Epithelial cell of proximal tubule (primary cell): ENCODE results near the gene PGBD5. TPM values are rescaled to one million over a fixed set of nuclear protein-coding genes. Genes with fewer than 3 reads are reported as not detected.

Source experiments
- DNase-seq: peaks from one replicate; pipeline ENCODE4 v3.0.0-alpha.2; 2011; ENCODE audit warnings: low read depth
- H3K4me3 ChIP-seq: 2 replicates; pipeline ENCODE4 v1.5.1; 2011; ENCODE audit warnings: low read depth, mild to moderate bottlenecking, low read length
- total RNA-seq: library from RNA; depleted of rRNA; stranded (reverse); fragments of >200 nt; gene quantifications from 2 replicates; pipeline ENCODE4 v1.2.3, GENCODE V29; 2015
- TF ChIP-seq, protein P1 (sequence below): conservative IDR thresholded peaks from 2 replicates; pipeline ENCODE4 v1.5.1; 2012; ENCODE audit warnings: low read depth, mild to moderate bottlenecking, low read length

Gene PGBD5
- total RNA-seq, 1 donor from 2014 or later: 18.0 TPM

DNA sequence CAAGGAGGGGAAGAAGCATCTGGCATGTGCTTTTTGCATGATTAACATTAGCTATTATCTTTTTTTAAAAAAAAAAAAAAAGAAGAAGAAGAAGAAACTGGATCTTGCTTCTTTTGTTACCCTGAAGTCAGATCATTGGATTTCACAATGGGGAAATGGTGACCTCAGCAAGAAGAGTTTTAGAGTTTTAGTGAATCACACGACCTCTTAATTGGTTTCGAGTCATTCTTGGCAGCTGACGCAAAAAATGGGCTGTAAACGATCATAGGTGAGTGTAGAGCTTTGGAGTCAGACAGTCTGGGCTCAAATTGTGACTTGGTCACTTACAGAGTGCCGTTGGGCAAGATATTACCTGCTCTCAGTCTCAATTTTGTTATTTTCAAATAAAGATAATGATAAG, 33.3 kb upstream of the PGBD5 start:
- no peak overlapping the region for H3K4me3 ChIP-seq
- DNase-seq: peak; percentile 87
- TF ChIP-seq, protein P1, sequence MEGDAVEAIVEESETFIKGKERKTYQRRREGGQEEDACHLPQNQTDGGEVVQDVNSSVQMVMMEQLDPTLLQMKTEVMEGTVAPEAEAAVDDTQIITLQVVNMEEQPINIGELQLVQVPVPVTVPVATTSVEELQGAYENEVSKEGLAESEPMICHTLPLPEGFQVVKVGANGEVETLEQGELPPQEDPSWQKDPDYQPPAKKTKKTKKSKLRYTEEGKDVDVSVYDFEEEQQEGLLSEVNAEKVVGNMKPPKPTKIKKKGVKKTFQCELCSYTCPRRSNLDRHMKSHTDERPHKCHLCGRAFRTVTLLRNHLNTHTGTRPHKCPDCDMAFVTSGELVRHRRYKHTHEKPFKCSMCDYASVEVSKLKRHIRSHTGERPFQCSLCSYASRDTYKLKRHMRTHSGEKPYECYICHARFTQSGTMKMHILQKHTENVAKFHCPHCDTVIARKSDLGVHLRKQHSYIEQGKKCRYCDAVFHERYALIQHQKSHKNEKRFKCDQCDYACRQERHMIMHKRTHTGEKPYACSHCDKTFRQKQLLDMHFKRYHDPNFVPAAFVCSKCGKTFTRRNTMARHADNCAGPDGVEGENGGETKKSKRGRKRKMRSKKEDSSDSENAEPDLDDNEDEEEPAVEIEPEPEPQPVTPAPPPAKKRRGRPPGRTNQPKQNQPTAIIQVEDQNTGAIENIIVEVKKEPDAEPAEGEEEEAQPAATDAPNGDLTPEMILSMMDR: no peak

DNA sequence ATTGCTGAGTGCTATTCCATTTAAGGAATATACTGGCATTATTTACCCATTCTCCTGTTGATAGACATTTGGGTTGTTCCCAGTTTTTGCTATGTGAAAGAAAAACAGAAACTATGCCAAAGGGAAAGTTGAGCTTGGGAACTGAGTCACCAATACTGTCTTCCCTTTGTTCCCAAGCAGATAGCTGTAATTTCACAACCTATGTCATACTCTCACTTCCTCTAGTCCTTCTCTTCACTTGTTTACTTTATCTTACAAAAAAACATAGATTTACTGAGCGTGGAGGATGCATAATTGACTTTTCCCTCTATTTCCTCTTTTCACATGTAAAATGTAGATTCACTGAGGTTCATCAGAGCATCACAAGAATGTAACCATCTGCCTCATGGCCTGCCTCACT, 32.4 kb upstream of the PGBD5 start:
- H3K4me3 ChIP-seq: no peak overlapping the region
- DNase-seq: peak; percentile 74
- TF ChIP-seq, protein P1: no peak

DNA sequence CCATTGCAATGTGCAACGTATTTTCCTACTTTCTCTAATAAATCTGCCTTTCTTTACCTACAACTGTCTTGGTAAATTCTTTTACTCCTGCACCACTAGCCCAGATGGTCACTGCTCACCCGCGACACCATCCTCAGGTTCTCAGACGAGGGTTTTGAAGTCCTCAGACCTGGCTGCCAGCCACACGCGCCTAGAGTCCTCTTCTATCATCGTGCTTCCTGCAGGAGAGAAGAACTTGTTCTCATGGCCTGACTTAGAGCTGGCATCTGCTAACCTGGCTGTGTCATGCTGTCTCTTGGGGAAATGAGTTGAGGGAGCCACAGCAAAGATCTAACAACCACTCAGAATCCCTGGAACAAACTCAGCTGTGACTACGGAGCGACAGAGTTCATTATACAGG, 30.3 kb upstream of the PGBD5 start:
- H3K4me3 ChIP-seq: no peak overlapping the region
- DNase-seq: no peak
- TF ChIP-seq, protein P1: no peak

DNA sequence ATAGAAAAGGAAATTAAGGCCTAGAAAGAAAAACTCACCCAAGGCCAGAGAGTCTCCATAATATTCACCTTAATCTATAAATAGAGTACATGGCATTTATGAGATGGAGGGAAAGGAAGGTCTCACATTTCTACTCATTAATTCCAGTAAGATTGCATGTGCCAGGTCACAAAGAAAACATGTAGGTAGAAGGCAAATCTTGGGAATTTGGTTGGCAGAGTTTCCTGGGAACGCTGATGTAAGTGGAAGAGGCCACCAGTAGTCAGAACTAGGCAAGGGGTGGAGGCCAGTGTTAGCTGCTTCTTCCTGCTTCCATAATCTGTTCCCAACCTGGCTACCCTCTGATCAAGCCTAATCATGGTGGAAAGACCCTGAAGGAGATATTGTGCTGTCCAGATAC, 29.2 kb upstream of the PGBD5 start:
- H3K4me3 ChIP-seq: no peak overlapping the region
- no peak for DNase-seq
- TF ChIP-seq, protein P1: no peak

- no peak for DNase-seq
- TF ChIP-seq, protein P1: no peak
- no peak overlapping the region for H3K4me3 ChIP-seq
Observed at GRCh38 chr1:230453377-230453776, 27.2 kb upstream of the PGBD5 start.

DNA sequence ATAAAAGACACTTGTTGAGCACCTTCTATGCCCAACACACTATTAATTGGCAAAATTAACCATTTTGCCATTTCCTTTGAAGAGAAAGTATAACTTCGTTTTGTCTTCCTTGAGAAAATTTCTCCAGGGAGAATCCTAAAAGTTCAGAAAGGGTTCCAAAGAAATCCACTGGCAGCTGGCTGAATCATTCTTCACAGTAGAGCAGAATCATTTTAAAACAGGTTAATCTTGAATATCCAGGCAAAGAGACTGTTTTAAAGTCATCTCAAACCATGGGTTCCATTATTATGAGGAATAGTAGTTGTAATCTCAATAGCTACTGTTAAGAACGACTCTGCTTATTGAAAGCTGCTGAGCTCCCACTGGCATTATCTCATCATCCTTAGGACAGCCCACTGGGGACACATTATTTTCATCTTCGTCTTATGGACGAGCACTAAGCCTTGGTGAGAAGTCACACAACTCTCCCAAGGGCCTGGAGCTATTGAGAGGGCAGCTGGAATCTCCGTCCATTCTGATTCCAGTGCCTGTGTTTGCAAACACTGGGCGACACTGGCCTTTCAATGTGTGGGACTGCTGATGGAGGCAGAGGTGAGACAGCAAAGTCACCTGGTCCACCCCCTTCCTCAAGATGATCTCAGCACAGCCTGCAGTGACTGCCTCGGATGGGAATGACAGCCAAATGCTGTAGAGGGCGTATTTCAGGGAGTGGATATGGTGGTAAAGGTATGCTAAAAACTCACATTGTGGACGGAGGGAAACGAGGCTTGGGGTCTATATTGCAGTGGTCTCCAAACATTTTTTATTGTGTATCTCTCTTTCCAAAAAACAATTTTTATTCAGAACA, 15.3 kb upstream of the PGBD5 start:
- TF ChIP-seq, protein P1: no peak

DNA sequence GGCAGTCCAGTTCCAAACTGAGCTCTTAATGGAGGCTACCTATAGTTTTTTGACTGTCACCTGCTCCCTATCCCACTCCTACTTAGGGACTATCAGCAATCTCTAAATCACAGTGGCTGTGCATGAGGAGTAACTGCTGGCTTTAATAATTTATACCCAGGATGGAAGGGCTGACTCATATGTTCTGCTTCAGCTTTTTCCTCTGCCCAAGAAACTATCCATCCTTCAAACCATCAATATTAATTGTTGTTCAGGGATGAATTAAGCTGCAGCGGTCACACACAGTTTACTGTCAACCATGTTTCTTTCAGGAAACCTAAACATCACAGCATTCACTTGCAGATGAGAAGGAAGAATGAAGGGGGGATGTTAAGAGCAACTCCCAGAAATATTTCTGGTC, 9.0 kb upstream of the PGBD5 start:
- H3K4me3 ChIP-seq: no peak overlapping the region
- TF ChIP-seq, protein P1: no peak
- no peak for DNase-seq

More for the DNA sequence above, 15.3 kb upstream of the PGBD5 start:
- DNase-seq: no peak
- H3K4me3 ChIP-seq: no peak overlapping the region
